ENCODE results near the gene ATP9B.

DNA sequence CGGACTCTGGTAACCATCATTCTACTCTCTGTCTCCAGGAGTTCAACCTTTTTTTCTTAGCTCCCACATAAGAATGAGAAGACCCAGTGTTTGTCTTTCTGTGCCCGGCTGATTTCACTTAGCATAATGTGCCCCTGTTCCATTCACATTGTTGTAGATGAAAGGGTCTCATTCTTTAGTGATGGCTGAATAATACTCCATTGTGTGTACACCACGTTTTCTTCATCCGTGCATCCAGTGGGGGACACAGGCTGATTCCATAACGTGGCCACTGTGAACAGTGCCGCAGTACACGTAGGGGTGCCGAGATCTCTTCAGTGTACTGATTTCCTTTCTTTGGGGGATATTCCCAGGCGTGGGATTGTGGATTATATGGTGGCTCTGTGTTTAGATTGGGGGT lies 254.3 kb downstream of the ATP9B start:
- TF ChIP-seq POLR2AphosphoS5 (IDR thresholded peaks at IDR 0.05) (no peak), CTCF (IDR thresholded peaks at IDR 0.05) (no peak)

Data from sigmoid colon (tissue), 4 donors.